ENCODE results near the gene CEP250. TPM values are rescaled to one million over a fixed set of nuclear protein-coding genes. Genes with fewer than 3 reads are reported as not detected.

Gene CEP250, protein sequence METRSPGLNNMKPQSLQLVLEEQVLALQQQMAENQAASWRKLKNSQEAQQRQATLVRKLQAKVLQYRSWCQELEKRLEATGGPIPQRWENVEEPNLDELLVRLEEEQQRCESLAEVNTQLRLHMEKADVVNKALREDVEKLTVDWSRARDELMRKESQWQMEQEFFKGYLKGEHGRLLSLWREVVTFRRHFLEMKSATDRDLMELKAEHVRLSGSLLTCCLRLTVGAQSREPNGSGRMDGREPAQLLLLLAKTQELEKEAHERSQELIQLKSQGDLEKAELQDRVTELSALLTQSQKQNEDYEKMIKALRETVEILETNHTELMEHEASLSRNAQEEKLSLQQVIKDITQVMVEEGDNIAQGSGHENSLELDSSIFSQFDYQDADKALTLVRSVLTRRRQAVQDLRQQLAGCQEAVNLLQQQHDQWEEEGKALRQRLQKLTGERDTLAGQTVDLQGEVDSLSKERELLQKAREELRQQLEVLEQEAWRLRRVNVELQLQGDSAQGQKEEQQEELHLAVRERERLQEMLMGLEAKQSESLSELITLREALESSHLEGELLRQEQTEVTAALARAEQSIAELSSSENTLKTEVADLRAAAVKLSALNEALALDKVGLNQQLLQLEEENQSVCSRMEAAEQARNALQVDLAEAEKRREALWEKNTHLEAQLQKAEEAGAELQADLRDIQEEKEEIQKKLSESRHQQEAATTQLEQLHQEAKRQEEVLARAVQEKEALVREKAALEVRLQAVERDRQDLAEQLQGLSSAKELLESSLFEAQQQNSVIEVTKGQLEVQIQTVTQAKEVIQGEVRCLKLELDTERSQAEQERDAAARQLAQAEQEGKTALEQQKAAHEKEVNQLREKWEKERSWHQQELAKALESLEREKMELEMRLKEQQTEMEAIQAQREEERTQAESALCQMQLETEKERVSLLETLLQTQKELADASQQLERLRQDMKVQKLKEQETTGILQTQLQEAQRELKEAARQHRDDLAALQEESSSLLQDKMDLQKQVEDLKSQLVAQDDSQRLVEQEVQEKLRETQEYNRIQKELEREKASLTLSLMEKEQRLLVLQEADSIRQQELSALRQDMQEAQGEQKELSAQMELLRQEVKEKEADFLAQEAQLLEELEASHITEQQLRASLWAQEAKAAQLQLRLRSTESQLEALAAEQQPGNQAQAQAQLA (N-terminal part only)
- total RNA-seq, result 10 to 100 TPM; 67.5 to 90.0 TPM

DNA sequence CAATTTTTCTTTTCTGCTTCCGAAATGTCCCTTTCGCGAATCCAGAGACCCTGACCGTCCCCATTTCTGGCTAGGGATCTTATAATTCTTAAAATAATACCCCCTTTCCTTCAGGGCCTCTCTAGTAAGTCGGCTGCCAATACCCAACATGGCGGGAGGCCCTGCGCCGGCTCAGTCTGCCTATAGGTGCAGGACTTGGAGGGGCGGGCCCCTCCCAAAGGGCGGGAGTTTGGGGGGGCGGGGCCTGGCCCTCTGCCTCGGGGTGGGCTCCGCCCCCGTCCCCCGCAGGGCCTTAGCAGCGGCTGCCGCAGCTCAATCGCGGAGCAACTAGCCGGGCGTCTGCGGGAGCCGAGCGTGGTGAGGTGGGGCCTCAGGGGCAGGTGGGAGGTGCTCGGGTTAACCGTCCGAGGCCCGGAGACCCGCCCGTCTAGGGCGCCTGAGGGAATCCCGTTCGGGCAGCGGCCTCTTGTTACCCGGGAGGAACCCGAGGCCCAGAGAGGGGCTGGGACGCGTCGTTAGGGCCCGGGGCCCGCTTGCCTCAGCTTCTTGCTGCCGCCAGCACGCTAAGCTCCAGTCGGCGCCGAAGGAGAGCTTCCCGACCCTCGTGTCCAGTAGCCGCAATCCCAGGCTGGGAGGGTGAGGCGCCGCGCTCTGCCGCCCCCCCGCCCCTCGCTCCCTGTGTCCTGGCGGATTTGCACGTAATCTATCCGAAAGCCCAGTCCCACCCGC lies at the start of gene CEP250:
Gene CEP250, plus strand, starts transcription at position 718 of the 729 bp plus-strand sequence. CDS start 6,770 bp downstream, outside the sequence.
- DNase-seq (ENCODE audit: low spot score) (peak; percentile 94), ATAC-seq (peak; percentile 100)
- no peaks in the 10 kb centered on the region for H3K36me3 Mint-ChIP-seq
- peaks cover 10 to 11% of the 10 kb centered on the region in 2 donors for H3K4me1 Mint-ChIP-seq (ENCODE audit: low read depth in 2 of 2)
- H3K4me3 Mint-ChIP-seq, result peak within 1 kb of the TSS; percentile 84
- no peaks in the 10 kb centered on the region for H3K27me3 Mint-ChIP-seq
- H3K27ac Mint-ChIP-seq, result peak within 1 kb of the TSS; percentile 91 to 94
- H3K9me3 Mint-ChIP-seq, result no peaks in the 10 kb centered on the region

DNA sequence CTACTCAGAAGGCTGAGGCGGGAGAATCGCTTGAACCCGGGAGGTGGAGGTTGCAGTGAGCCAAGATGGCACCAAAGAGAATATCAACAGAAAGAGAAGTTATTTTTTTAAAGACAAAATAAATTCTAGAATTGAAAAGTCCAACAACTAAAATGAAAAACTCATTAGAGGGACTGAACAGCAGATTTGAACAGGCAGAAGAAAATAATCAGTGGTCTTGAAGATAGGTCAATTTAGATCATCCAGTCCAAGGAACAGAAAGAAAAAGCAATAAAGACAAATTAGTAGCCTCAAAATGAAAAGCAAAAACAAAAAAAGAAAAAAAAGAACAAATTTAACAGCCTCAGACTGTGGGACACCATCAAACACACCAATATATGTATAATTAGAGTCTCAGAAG lies 49.6 kb upstream of the CEP250 start:
- Mint-ChIP-seq H3K27ac (no peak overlapping the region), H3K27me3 (no peaks in the 10 kb centered on the region), H3K9me3 (peaks cover 7% of the 10 kb centered on the region), H3K4me1 (ENCODE audit: low read depth in 2 of 2) (peaks cover 11 to 12% of the 10 kb centered on the region in 2 donors), H3K36me3 (peaks cover 11% of the 10 kb centered on the region), H3K4me3 (no peak overlapping the region)
- no peak for ATAC-seq
- no peak for DNase-seq (ENCODE audit: low spot score)

DNA sequence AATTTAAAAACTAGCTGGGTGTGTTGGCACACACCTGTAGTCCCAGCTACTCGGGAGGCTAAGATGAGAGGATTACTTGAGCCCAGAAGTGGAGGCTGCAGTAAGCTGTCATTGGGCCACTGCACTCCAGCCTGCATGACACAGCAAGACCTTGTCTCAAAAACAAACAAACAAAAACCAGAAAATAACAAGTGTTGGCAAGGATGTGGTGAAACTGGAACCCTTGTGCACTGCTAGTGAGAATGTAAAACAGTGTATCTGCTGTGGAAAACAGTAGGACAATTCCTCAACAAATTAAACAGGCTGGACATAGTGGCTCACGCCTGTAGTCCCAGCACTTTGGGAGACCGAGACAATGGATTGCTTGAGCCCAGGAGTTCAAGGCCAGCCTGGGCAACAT lies 47.1 kb upstream of the CEP250 start:
- Mint-ChIP-seq H3K4me1 (ENCODE audit: low read depth in 2 of 2) (peaks cover 23 to 25% of the 10 kb centered on the region in 2 donors), H3K27me3 (no peaks in the 10 kb centered on the region), H3K4me3 (no peak overlapping the region), H3K27ac (no peak overlapping the region), H3K9me3 (peaks cover 7% of the 10 kb centered on the region), H3K36me3 (peaks cover 11% of the 10 kb centered on the region)
- DNase-seq (ENCODE audit: low spot score) (no peak), ATAC-seq (no peak)

DNA sequence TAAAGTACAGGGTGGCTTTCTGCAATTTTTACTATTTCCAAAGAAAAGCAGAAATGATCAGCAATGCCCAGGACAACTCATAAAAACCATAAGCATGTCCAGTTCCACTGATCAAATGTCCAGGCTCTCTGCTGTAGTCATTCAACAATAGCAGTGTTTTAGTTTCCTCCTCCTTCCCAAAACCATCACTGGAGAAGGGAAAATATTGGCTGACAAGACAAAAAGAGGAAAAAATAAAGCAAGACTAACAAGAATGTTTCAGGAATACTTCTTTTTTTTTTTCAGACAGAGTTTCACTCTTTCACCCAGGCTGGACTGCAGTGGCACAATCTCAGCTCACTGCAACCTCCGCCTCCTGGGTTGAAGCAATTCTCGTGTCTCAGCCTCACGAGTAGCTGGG lies 45.9 kb upstream of the CEP250 start:
- H3K36me3 Mint-ChIP-seq, result peaks cover 11% of the 10 kb centered on the region

DNA sequence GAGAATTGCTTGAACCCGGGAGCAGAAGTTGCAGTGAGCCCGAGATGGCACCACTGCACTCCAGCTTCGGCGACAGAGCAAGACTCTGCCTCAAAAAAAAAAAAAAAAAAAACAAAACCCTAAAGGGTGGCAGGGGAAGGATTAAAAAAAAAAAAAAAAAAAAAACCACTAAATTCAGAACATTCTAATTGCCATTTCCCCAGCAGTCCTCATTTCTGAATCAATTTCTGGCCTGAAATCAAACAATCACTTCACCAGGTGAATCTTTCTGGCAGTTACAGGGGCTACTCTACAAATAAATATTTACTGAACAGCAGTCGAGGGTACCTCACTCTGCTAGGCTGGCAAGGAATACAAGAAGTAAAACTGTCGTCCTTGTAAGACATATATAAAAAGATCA lies 44.8 kb upstream of the CEP250 start:
- peak overlapping the region; percentile 93 to 99 for H3K27ac Mint-ChIP-seq
- H3K9me3 Mint-ChIP-seq, result peaks cover 7% of the 10 kb centered on the region
- H3K4me1 Mint-ChIP-seq (ENCODE audit: low read depth in 2 of 2), result peaks cover 14 to 18% of the 10 kb centered on the region in 2 donors
- peaks cover 9% of the 10 kb centered on the region for H3K36me3 Mint-ChIP-seq
- ATAC-seq, result no peak
- H3K4me3 Mint-ChIP-seq, result peak overlapping the region; percentile 99
- DNase-seq (ENCODE audit: low spot score), result no peak
- peaks cover 0 to 2% of the 10 kb centered on the region in 2 donors for H3K27me3 Mint-ChIP-seq

More for the DNA sequence above, 45.9 kb upstream of the CEP250 start:
- ATAC-seq (no peak), DNase-seq (ENCODE audit: low spot score) (no peak)
- Mint-ChIP-seq H3K27me3 (peaks cover 0 to 2% of the 10 kb centered on the region in 2 donors), H3K4me3 (no peak overlapping the region), H3K9me3 (peaks cover 7% of the 10 kb centered on the region), H3K4me1 (ENCODE audit: low read depth in 2 of 2) (peaks cover 22 to 23% of the 10 kb centered on the region in 2 donors), H3K27ac (no peak overlapping the region)

DNA sequence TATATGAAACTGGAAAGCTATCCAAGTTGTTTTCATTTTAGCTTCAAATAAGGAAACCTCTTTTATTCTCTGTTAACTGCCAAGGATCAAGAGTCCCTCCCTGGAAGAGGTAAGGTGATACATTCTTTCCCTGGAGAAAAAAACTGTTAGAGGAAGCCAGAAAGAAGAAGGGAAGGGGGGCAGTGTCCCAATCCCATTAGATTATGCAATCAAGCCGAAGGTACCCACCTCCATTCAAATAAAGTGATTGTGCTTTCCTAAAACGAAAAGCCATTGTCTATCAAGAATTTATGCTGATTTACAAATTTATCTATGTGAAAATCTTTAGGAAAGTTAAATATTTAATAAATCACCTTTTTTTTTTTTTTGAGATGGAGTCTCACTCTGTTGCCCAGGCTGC lies 34.1 kb upstream of the CEP250 start:
- H3K27me3 Mint-ChIP-seq, result peaks cover 14 to 24% of the 10 kb centered on the region in 2 donors
- no peak overlapping the region for H3K4me3 Mint-ChIP-seq
- no peaks in the 10 kb centered on the region for H3K9me3 Mint-ChIP-seq
- no peaks in the 10 kb centered on the region for H3K4me1 Mint-ChIP-seq (ENCODE audit: low read depth in 2 of 2)
- no peak for ATAC-seq
- H3K27ac Mint-ChIP-seq, result no peak overlapping the region
- H3K36me3 Mint-ChIP-seq, result no peaks in the 10 kb centered on the region
- DNase-seq (ENCODE audit: low spot score), result no peak

DNA sequence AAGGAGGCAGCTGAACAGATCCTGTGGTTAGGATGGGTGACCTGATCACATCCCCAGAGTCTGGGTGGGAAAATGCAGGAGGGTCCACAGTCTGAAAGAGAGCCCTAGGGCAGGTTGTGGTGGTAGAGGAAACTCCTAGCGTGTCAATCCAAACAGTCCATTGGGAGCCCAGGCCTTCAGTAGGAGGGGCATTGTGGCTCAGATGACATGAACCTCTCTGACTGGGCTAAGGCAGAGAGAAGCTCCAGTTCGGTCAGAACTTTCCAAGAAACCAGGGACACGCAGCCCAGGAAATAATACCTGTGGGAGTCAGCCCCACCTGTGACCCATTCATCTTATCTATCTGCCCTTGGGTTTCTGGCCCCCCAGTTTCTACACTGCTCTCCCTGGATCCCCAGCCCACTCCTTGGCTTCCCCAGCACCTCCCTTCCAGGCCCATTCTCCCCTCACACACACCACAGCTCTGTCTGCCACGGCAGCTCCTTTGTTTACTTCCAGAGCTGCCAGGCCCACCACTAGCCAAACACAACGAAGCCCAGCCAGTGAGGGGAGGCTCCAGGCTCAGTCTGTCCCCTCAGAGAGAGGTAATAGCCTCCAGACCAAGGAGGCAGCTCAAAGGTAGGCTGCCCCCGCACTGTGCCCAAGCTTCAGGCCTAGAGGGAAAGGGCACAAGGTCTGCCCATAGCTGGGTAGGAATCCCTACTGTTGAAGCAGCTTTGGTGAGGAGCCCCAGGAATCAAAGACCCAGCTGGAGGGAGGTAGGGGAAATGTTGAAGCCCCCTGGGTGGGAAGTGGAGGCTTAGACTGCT lies 23.6 kb upstream of the CEP250 start:
- ATAC-seq, result peak in 1 of 2 donors; percentile 8
- Mint-ChIP-seq H3K27me3 (peaks cover 0 to 5% of the 10 kb centered on the region in 2 donors), H3K4me3 (no peak overlapping the region), H3K27ac (no peak overlapping the region), H3K36me3 (no peaks in the 10 kb centered on the region), H3K9me3 (no peaks in the 10 kb centered on the region), H3K4me1 (ENCODE audit: low read depth in 2 of 2) (no peaks in the 10 kb centered on the region)
- DNase-seq (ENCODE audit: low spot score), result no peak

DNA sequence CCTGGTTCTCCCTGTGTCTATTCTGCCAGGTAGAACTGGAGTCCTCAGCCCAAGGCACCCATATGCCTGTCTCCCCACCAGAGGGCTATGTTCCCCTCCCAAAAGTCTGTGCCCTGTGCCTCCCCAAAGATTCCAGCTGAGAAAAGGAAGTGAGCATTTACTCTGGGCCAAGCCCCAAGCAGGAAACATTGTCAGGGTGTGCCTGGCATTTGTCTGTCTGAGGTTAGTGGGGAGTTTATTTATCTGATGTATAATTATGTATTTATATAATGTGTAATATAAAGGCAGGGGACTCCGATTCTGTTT lies 23.0 kb upstream of the CEP250 start:
- H3K36me3 Mint-ChIP-seq, result no peaks in the 10 kb centered on the region
- no peaks in the 10 kb centered on the region for H3K4me1 Mint-ChIP-seq (ENCODE audit: low read depth in 2 of 2)
- DNase-seq (ENCODE audit: low spot score), result no peak
- H3K27me3 Mint-ChIP-seq, result peaks cover 0 to 5% of the 10 kb centered on the region in 2 donors
- ATAC-seq, result peak in 1 of 2 donors; percentile 30
- no peak overlapping the region for H3K27ac Mint-ChIP-seq
- no peaks in the 10 kb centered on the region for H3K9me3 Mint-ChIP-seq
- H3K4me3 Mint-ChIP-seq, result no peak overlapping the region

DNA sequence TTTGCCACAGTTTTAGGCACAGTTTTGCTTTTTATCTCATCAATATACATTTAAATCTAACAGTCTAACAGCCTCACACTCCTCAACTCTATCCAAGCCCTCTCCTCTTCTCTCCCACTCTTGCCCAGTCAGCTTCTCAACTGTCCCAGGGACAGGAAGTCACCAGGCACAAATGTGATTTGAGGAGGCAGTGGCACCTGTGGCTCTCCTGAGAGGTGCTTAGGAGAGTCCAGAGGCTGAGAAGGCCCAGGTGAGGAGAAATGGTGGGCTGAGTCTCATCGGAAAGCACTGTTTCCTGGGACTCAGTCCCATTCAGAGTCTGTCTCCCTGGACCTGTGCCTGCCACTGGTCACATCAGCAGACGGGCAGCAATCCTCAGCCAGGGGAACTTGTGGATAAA lies 22.1 kb upstream of the CEP250 start:
- Mint-ChIP-seq H3K4me3 (no peak overlapping the region), H3K9me3 (no peaks in the 10 kb centered on the region), H3K36me3 (no peaks in the 10 kb centered on the region), H3K27me3 (peaks cover 0 to 5% of the 10 kb centered on the region in 2 donors), H3K4me1 (ENCODE audit: low read depth in 2 of 2) (no peaks in the 10 kb centered on the region), H3K27ac (no peak overlapping the region)
- no peak for DNase-seq (ENCODE audit: low spot score)
- ATAC-seq, result no peak

DNA sequence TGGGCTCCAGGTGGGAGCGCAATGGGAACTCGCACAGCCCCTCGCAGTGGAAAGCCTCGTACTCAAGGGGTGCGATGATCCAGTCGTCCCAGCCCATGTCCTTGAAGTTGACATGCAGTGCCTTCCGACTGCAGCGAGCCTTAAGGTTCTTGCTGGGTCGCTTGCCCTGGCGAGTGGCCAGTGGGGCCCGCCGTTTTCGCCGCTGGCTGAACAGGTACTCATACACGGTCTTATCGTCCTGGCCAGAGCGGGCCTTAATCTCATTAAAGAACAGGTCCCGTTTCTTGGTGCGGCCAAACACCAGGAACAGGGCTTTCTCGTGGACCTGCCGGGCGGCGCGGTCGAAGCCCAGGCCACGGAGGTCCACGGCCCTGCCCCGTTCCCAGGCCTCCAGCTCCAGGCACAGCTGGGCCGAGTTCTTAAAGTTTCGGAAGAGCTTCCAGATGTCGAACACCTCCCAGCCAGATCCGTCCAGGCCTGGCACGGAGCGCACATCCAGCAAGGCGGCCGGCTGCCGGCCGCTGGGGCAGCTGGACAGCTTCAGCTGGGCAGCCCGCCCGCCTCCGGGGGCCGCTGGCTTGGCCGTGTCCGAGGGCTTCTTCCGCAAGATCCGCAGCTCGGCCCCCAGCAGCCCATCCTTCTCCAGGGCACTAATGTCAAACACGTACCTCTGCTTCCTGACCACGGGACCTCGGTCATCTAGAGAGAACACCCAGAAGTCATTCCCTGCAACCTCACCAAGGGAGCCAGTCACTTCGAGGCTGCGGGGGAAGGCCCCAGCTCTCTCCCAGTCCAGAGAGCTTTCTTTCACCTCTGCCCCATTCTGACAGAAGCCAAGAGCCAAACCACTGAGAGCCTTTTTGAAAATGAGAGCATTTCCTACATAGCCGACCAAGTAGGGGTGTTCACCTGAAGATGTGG lies 21.1 kb upstream of the CEP250 start:
- Mint-ChIP-seq H3K4me3 (no peak overlapping the region), H3K27ac (no peak overlapping the region), H3K4me1 (ENCODE audit: low read depth in 2 of 2) (no peaks in the 10 kb centered on the region), H3K36me3 (no peaks in the 10 kb centered on the region), H3K9me3 (no peaks in the 10 kb centered on the region), H3K27me3 (peaks cover 0 to 2% of the 10 kb centered on the region in 2 donors)
- ATAC-seq, result no peak
- DNase-seq (ENCODE audit: low spot score), result no peak

DNA sequence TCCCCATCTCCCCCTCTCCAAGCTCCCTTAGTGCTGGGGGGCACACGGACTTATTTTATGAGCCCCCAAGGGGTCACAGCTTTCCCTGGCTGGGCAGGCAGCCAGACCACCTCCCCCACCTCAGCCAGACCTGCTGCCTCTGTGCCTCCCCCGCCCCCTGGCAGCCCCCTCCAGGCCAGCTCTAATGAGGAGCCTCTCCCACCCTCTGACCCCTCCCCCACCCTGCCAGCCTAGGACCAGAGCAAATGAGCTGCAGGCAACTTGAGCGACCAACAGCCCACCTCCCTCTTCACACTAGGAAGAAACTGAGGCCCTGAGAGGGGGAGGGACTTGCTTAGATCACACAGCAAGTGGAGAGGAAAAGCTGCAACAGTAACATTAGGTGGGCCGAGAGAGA lies 19.2 kb upstream of the CEP250 start:
- Mint-ChIP-seq H3K27ac (no peak overlapping the region), H3K4me3 (no peak overlapping the region), H3K36me3 (no peaks in the 10 kb centered on the region), H3K4me1 (ENCODE audit: low read depth in 2 of 2) (no peaks in the 10 kb centered on the region), H3K27me3 (peaks cover 11% of the 10 kb centered on the region in 2 donors), H3K9me3 (no peaks in the 10 kb centered on the region)
- DNase-seq (ENCODE audit: low spot score), result no peak
- ATAC-seq, result no peak

DNA sequence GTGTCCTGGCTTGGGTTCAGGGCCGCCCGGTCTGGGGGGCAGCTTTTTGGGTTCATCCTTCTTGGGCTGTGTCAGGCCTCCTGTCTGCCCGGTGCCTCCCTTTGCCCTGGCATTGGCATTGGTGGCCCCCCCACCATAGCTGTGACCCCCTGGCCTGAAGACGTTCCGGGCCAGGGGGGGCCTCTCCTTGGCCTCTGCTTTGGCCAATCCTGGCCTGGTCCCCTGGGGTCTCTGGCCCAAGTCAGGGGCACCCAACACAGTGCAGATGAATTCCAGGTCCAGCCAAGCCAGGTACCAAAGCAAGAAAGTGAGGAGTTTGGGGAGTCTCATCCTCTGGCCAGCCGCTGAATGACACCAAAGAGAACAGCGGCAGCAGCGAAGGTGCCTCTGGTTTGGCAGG lies 17.8 kb upstream of the CEP250 start:
- no peaks in the 10 kb centered on the region for H3K4me1 Mint-ChIP-seq (ENCODE audit: low read depth in 2 of 2)
- H3K36me3 Mint-ChIP-seq, result no peaks in the 10 kb centered on the region
- H3K27me3 Mint-ChIP-seq, result peaks cover 11% of the 10 kb centered on the region in 2 donors
- ATAC-seq (no peak), DNase-seq (ENCODE audit: low spot score) (no peak)
- no peak overlapping the region for H3K27ac Mint-ChIP-seq
- no peaks in the 10 kb centered on the region for H3K9me3 Mint-ChIP-seq
- H3K4me3 Mint-ChIP-seq, result no peak overlapping the region

All from natural killer cell treated with Interleukin-12 subunit alpha and Interleukin-12 subunit beta and Interleukin-15 and Interleukin-18, amount 100 ng/mL, for 72 hours (primary cell).